ENCODE data around the gene G6PC3. TPM values are rescaled to one million over a fixed set of nuclear protein-coding genes. Genes with fewer than 3 reads are reported as not detected.

Gene G6PC3
- total and polyA plus RNA-seq, 10 of the 15 experiments (the other 5 are each of a cell fraction or from before 2014, with no cell fraction given): 13.0 to 93.7 (median 43.0) TPM

DNA sequence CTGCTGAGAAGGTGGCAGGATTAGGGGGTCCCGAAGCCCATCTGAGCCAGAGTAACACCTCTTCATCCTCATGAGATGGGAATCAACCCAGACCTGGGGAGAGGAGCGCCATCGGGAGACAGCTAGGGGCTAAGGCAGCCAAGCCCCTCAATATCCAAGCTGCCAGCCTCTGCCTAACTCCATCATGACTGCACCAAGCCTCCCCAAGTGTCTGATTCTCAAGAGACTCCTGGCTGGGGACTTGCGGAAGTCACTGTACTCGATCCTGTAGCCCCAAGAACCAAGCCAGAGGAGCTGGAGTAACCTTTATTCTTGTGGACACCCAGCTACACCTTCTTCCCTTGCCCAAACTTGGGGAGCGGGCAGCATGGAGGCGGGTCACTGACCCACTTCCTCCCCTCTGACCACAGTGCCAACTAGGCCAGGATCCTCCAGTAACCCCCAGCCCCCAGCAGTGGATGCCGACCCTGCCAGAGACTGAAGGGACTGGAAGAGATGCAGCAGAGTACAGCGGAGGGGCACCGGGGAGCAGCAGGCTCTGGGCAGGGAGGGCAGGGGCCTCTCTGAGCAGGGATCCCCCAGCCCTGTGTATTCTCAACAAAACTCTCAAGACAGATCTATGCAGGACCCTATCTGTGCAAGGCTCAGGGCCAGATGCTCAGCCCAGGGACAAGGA, 39.6 kb downstream of the G6PC3 start:
- Histone ChIP-seq H3K27me3 (replicated peaks in 1 of 2; ENCODE audit: control insufficient read depth in 2 of 2, insufficient read depth in 2 of 2, low read length in 1 of 2) (no peaks in the 10 kb centered on the region), H3K79me2 (ENCODE audit: control insufficient read depth, insufficient read depth, low read length) (peaks cover 49% of the 10 kb centered on the region), H3K4me1 (ENCODE audit: control insufficient read depth, insufficient read depth, low read length) (peaks cover 18% of the 10 kb centered on the region), H3K27ac (ENCODE audit: control insufficient read depth, insufficient read depth) (peak overlapping the region; percentile 20; the same call in 1 of the 2 replicates), H4K20me1 (ENCODE audit: control insufficient read depth, insufficient read depth) (no peaks in the 10 kb centered on the region), H2AFZ (ENCODE audit: control insufficient read depth, low read depth, low read length) (no peak overlapping the region), H3K9ac (ENCODE audit: control insufficient read depth, insufficient read depth, low read length) (peak overlapping the region; percentile 64), H3K9me3 (replicated peaks; ENCODE audit: control insufficient read depth, insufficient read depth, low read length) (no peaks in the 10 kb centered on the region), H3K4me3 (peak overlapping the region; percentile 84), H3K36me3 (ENCODE audit: control insufficient read depth in 2 of 2, insufficient read depth in 2 of 2, low read length in 1 of 2) (no peaks in the 10 kb centered on the region; a peak in 2 of 4 replicates), H3K4me2 (ENCODE audit: control insufficient read depth, insufficient read depth) (peak overlapping the region; percentile 98)
- no TSS peak for BruUV-seq (replicated peaks)
- no peak for FAIRE-seq
- no peak for TF ChIP-seq BACH1 (IDR thresholded peaks at IDR 0.05; ENCODE audit: borderline replicate concordance)
- TF ChIP-seq HCFC1 (IDR thresholded peaks at IDR 0.05; ENCODE audit: low read length): no peak
- TF ChIP-seq MTA2 (IDR thresholded peaks at IDR 0.05; ENCODE audit: low read depth): no peak
- no peak for TF ChIP-seq SUZ12 (IDR thresholded peaks at IDR 0.05; ENCODE audit: unreplicated experiment)
- ATAC-seq: peak; percentile 9
- DNase-seq (ENCODE audit: low read depth, low spot score): no peak
- ChIA-PET CTCF (interaction anchor here (0.6 to 5.1 kb wide), 8 partner anchors 12 to 166 kb away, joined by 3 to 40 read pairs (median 3); partner anchors contain the start of gene HDAC5), SMC1A (ENCODE audit: uncharacterized antibody, unreplicated experiment) (interaction anchor here (1.1 to 1.6 kb wide), 3 partner anchors 13 to 68 kb away, joined by 3 to 5 read pairs (median 3); partner anchors contain the start of gene HDAC5), RAD21 (ENCODE audit: unreplicated experiment) (interaction anchor here (0.6 to 2.3 kb wide), 8 partner anchors 12 to 104 kb away, joined by 3 to 16 read pairs (median 3); partner anchors contain the start of gene HDAC5), POLR2A (interaction anchor here (0.6 to 4.0 kb wide), 5 partner anchors 11 to 136 kb away, joined by 3 to 34 read pairs (median 12); partner anchors contain the start of genes G6PC3, HDAC5 and LSM12)
- in situ Hi-C loops (cut with MboI) (loop anchor here (25.0 kb wide), 1 partner anchor 898 kb away; the partner anchor contains the start of gene TMEM106A), intact Hi-C loops (cut with micrococcal nuclease; ENCODE audit: unreplicated experiment) (loop anchor here (5.0 kb wide), 1 partner anchor 38 kb away; the partner anchor contains the start of gene G6PC3)
- 89% methylated on average over 10 of the region's 10 CpGs for WGBS (ENCODE audit: insufficient coverage, insufficient replicate concordance, low lambda C conversion rate, missing lambda C conversion rate)
